ENCODE measurements around the gene ABHD3. TPM values are rescaled to one million over a fixed set of nuclear protein-coding genes. Genes with fewer than 3 reads are reported as not detected.

The ABHD3 gene
- total and polyA plus RNA-seq, 2 experiments from 2014 or later: 2.3 to 4.6 TPM

DNA sequence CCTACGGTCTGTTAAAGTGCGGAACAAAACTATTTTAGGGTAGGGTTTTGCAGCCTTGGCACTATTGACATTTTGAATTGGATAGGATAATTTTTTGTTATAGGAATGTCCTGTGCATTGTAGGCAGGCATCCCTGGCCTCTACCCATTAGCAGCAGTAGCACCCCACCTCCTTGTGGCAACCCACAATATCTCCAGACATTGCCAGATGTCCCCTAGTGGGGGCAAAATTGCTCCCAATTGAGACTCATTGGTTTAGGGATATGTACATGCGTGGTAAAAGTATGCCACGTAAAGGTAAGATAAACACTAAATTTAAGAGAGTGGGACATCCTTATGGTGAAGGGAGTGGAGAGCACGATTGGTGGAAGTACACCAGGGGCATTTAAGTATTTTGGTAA is 40.7 kb upstream of the ABHD3 start:
- no peaks in the 10 kb centered on the region for H3K27me3 ChIP-seq (replicated peaks; ENCODE audit: insufficient read depth)
- 0 out of 2 replicates have a peak, but pooled peaks cover 8% of the 10 kb centered on the region for H4K20me1 ChIP-seq (ENCODE audit: insufficient read depth)
- no peak for TF ChIP-seq EZH2phosphoT487 (IDR thresholded peaks at IDR 0.05; ENCODE audit: insufficient read depth, low read depth)
- TF ChIP-seq EZH2 (IDR thresholded peaks at IDR 0.05; ENCODE audit: insufficient read depth, poor library complexity, severe bottlenecking): no peak
- in situ Hi-C loops (cut with MboI): no loop called here
- 96 to 97% methylated on average over 5 of the region's 5 CpGs for WGBS, 2 experiments (ENCODE audit: low coverage in 1 of 2, low lambda C conversion rate in 2 of 2, missing lambda C conversion rate in 2 of 2)
- no peak overlapping the region for H3K27ac ChIP-seq
- H3K36me3 ChIP-seq (ENCODE audit: low read depth): no peaks in the 10 kb centered on the region
- H3K4me1 ChIP-seq (ENCODE audit: insufficient read depth): peaks cover 13% of the 10 kb centered on the region; the same call in 1 of the 2 replicates
- H3K4me3 ChIP-seq: no peak overlapping the region
- H3K4me2 ChIP-seq (ENCODE audit: unreplicated experiment): no peak overlapping the region
- no peaks in the 10 kb centered on the region for H3K9me2 ChIP-seq (ENCODE audit: insufficient read depth)
- H3F3A ChIP-seq (ENCODE audit: insufficient read depth): peaks cover 22% of the 10 kb centered on the region
- H3K79me2 ChIP-seq (ENCODE audit: insufficient read depth): peaks cover 87% of the 10 kb centered on the region
- H3K9me3 ChIP-seq (ENCODE audit: low read depth): no peaks in the 10 kb centered on the region
- H3K9ac ChIP-seq: no peak overlapping the region
- H2AFZ ChIP-seq: no peak overlapping the region
- no peak for DNase-seq

DNA sequence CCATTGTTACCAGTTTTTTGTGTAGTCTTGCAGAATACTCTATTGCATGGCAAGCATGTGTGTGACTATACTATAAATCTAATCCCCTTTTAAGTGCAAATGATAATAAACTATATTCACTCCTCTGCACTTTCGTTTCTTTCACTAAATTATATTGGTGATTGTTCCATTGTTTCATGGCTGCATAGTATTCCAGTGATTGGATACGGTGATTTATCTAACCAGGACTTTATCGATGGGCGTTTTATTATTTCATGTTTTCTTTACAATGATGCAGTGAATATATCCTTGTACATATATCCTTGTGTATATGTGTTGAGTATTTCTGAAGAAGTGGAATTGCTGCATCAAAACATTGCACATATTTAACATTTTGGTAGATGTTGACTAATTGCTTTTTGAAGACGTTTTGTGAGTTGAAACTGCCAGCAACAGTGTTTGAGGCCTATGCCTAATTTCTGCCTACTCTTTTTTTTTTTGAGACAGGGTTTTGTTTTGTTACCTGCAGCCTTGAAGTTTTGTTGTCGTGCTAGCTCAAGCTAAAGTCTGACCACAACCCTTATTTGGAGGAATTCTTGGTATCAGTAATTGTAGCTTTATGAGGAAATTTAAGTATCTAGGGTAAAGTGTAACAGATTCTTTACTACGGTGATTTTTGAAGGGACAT is 38.7 kb upstream of the ABHD3 start:
- Histone ChIP-seq H3K9me3 (ENCODE audit: low read depth) (no peaks in the 10 kb centered on the region), H3K27me3 (replicated peaks; ENCODE audit: insufficient read depth) (no peaks in the 10 kb centered on the region), H3K9me2 (ENCODE audit: insufficient read depth) (no peaks in the 10 kb centered on the region), H3K4me3 (peak overlapping the region; percentile 94; the same call in 1 of the 2 replicates), H3K9ac (no peak overlapping the region), H3K79me2 (ENCODE audit: insufficient read depth) (peaks cover 68% of the 10 kb centered on the region), H4K20me1 (ENCODE audit: insufficient read depth) (0 out of 2 replicates have a peak, but pooled peaks cover 8% of the 10 kb centered on the region), H3K4me1 (ENCODE audit: insufficient read depth) (peaks cover 19% of the 10 kb centered on the region), H3F3A (ENCODE audit: insufficient read depth) (peaks cover 29% of the 10 kb centered on the region), H3K4me2 (ENCODE audit: unreplicated experiment) (peak overlapping the region; percentile 74), H3K27ac (no peak overlapping the region), H2AFZ (no peak overlapping the region), H3K36me3 (ENCODE audit: low read depth) (no peaks in the 10 kb centered on the region)
- in situ Hi-C loops (cut with MboI): no loop called here
- WGBS, 2 experiments (ENCODE audit: low coverage in 1 of 2, low lambda C conversion rate in 2 of 2, missing lambda C conversion rate in 2 of 2): 87% methylated on average over 7 of the region's 7 CpGs
- no peak for DNase-seq
- no peak for TF ChIP-seq EZH2 (IDR thresholded peaks at IDR 0.05; ENCODE audit: insufficient read depth, poor library complexity, severe bottlenecking)
- no peak for TF ChIP-seq EZH2phosphoT487 (IDR thresholded peaks at IDR 0.05; ENCODE audit: insufficient read depth, low read depth)

DNA sequence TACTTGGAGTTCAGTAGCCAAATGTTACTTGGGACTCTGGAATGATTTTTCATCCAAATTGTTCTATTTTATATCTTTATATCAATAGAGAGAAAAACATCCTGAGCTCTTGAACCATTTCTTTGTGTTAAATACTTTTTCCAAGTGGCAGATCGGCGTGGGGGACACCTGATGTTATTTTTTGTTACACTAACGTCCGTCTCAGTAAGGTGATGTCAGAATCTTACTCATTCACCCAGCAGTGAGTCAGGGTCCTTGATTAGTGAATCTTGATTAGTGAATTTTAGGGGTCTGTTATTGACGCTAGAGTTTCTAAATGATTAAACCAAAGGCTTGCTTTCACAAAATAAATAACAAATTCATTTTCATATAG is 37.7 kb upstream of the ABHD3 start:
- DNase-seq: peak; percentile 45
- Histone ChIP-seq H3F3A (ENCODE audit: insufficient read depth) (peaks cover 23% of the 10 kb centered on the region; the same call in 1 of the 2 replicates), H4K20me1 (ENCODE audit: insufficient read depth) (0 out of 2 replicates have a peak, but pooled peaks cover 8% of the 10 kb centered on the region), H3K4me3 (peak overlapping the region; percentile 94), H3K27me3 (replicated peaks; ENCODE audit: insufficient read depth) (no peaks in the 10 kb centered on the region), H2AFZ (peak overlapping the region; percentile 92), H3K9me3 (ENCODE audit: low read depth) (no peaks in the 10 kb centered on the region), H3K9ac (peak overlapping the region; percentile 95), H3K9me2 (ENCODE audit: insufficient read depth) (no peaks in the 10 kb centered on the region), H3K79me2 (ENCODE audit: insufficient read depth) (peaks cover 60% of the 10 kb centered on the region), H3K27ac (no peak overlapping the region), H3K4me2 (ENCODE audit: unreplicated experiment) (peak overlapping the region; percentile 74), H3K4me1 (ENCODE audit: insufficient read depth) (peaks cover 15% of the 10 kb centered on the region), H3K36me3 (ENCODE audit: low read depth) (no peaks in the 10 kb centered on the region)
- 57% methylated on average over 5 of the region's 5 CpGs for WGBS, 2 experiments (ENCODE audit: low coverage in 1 of 2, low lambda C conversion rate in 2 of 2, missing lambda C conversion rate in 2 of 2)
- no peak for TF ChIP-seq EZH2 (IDR thresholded peaks at IDR 0.05; ENCODE audit: insufficient read depth, poor library complexity, severe bottlenecking)
- TF ChIP-seq EZH2phosphoT487 (IDR thresholded peaks at IDR 0.05; ENCODE audit: insufficient read depth, low read depth): no peak
- in situ Hi-C loops (cut with MboI): no loop called here

DNA sequence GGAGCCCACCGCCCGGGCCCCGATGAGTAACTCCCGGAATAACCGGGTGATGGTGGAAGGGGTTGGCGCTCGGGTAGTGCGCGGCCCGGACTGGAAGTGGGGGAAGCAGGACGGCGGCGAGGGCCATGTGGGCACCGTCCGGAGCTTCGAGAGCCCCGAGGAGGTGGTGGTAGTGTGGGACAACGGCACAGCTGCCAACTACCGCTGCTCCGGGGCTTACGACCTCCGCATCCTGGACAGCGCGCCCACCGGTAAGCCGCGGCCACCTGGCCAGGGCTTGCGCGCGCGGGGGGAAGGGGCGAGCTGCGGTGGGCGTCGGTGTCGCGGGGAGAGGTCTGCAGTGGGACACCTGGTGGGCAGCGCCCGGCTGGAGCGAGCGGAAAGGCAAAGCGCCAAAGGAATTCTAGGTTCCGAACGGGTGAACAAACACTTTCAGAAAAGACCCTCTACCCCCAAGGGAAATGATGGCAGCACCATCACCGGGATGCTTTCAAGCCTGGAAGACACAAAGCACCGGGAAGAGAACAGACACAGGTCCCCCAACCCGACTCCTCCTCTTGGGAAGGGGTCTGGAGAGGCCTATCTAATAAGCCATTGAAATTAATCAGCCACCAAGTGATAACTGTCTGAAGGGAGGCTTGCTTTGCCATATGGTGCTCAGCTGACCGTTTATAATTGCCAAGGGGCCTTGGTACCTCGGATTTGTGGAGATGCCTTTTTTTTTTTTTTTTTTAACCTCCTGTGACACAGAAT is 37.2 kb upstream of the ABHD3 start:
- Histone ChIP-seq H3K79me2 (ENCODE audit: insufficient read depth) (peaks cover 54% of the 10 kb centered on the region), H3K4me2 (ENCODE audit: unreplicated experiment) (peak overlapping the region; percentile 74), H3F3A (ENCODE audit: insufficient read depth) (peaks cover 17% of the 10 kb centered on the region; the same call in 1 of the 2 replicates), H2AFZ (peak overlapping the region; percentile 92), H3K4me1 (ENCODE audit: insufficient read depth) (peaks cover 15% of the 10 kb centered on the region), H3K27ac (no peak overlapping the region; the same call in 1 of the 2 replicates), H3K4me3 (peak overlapping the region; percentile 94), H3K27me3 (replicated peaks; ENCODE audit: insufficient read depth) (no peaks in the 10 kb centered on the region), H3K9me3 (ENCODE audit: low read depth) (no peaks in the 10 kb centered on the region), H3K36me3 (ENCODE audit: low read depth) (no peaks in the 10 kb centered on the region), H3K9me2 (ENCODE audit: insufficient read depth) (no peaks in the 10 kb centered on the region), H4K20me1 (ENCODE audit: insufficient read depth) (0 out of 2 replicates have a peak, but pooled peaks cover 3% of the 10 kb centered on the region), H3K9ac (peak overlapping the region; percentile 95)
- DNase-seq: peak; percentile 48
- TF ChIP-seq EZH2phosphoT487 (IDR thresholded peaks at IDR 0.05; ENCODE audit: insufficient read depth, low read depth): no peak
- no peak for TF ChIP-seq EZH2 (IDR thresholded peaks at IDR 0.05; ENCODE audit: insufficient read depth, poor library complexity, severe bottlenecking)
- in situ Hi-C loops (cut with MboI): no loop called here
- 0 to 1% methylated on average over 29 to 48 of the region's 49 CpGs for WGBS, 2 experiments (ENCODE audit: low coverage in 1 of 2, low lambda C conversion rate in 2 of 2, missing lambda C conversion rate in 2 of 2)
